Heart left ventricle (tissue), 16 donors: ENCODE measurements around the gene SLC25A21. TPM values are rescaled to one million over a fixed set of nuclear protein-coding genes. Genes with fewer than 3 reads are reported as not detected.
"Not testable (repeated sequence)": the region's sequence is repeated elsewhere in the genome, so short reads cannot be mapped to it uniquely, and the experiment has no call there.

ENCODE experiments used
- ATAC-seq, 4 donors: fragments of 200-7000 bp; cut with Tn5 transposase; one replicate each; pipeline ENCODE4 v1.9.1; 2020 to 2022; ENCODE audit warnings: moderate library complexity in 4 of 4, mild to moderate bottlenecking in 3 of 4, moderate number of reproducible peaks in 1 of 4
- DNase-seq, 5 donors: peaks; one replicate each; pipeline ENCODE4 v3.0.0-alpha.2; 2020
- H3K27ac ChIP-seq, 12 donors: fragments of 200-600 bp; sonication (generic) in 4 of 12; one replicate each; pipeline versions ENCODE4 v1.5.0 to v1.8.0; 2016 to 2022; ENCODE audit warnings: mild to moderate bottlenecking in 2 of 12
- H3K27me3 ChIP-seq, 9 donors: fragments of 200-600 bp; sonication (generic) in 2 of 9; one replicate each; pipeline versions ENCODE4 v1.5.1 to v1.8.0; 2016 to 2022; ENCODE audit warnings: mild to moderate bottlenecking in 3 of 9
- H3K36me3 ChIP-seq, 9 donors: fragments of 200-600 bp; sonication (generic) in 2 of 9; one replicate each; pipeline versions ENCODE4 v1.5.0 to v1.8.0; 2018 to 2022; ENCODE audit warnings: mild to moderate bottlenecking in 2 of 9
- H3K4me1 ChIP-seq, 12 donors: fragments of 200-600 bp; sonication (generic) in 4 of 12; one replicate each; pipeline versions ENCODE4 v1.5.0 to v1.8.0; 2016 to 2022; ENCODE audit warnings: mild to moderate bottlenecking in 3 of 12
- H3K4me3 ChIP-seq, 12 donors: fragments of 200-600 bp; sonication (generic) in 4 of 12; one replicate each; pipeline versions ENCODE4 v1.5.0 to v1.8.0; 2017 to 2022; ENCODE audit warnings: mild to moderate bottlenecking in 9 of 12, moderate library complexity in 4 of 12
- H3K9me3 ChIP-seq, 12 donors: fragments of 200-600 bp; sonication (generic) in 4 of 12; one replicate each; pipeline versions ENCODE4 v1.5.0 to v1.8.0; 2016 to 2022; ENCODE audit warnings: mild to moderate bottlenecking in 1 of 12
- POLR2A ChIP-seq, 2 donors: fragments of 450-650 bp; IDR thresholded peaks; one replicate each; pipeline ENCODE4 v1.6.1; 2017; ENCODE audit warnings: antibody characterized with exemption in 2 of 2, mild to moderate bottlenecking in 2 of 2, moderate library complexity in 2 of 2
- WGBS, 4 donors: extraction: QIAGEN DNeasy Blood & Tissue Kit in 2 of 4; methylation state at CpG; one replicate each; pipeline versions ENCODE4 v1.1.5 to v1.1.7; 2013 to 2018; 5-methylcytosine and 5-hydroxymethylcytosine counted together
- intact Hi-C, 10 donors: fragments of 100-400 bp; cut with DNase I; formaldehyde crosslinking; loops; one replicate each; pipeline versions ENCODE4 v1.11.1 to v1.14.2; 2022
- polyA plus RNA-seq, 2 donors: library from polyadenylated mRNA; stranded (reverse); fragments of 200-250 nt; gene quantifications; one replicate each; pipeline ENCODE4 v1.2.3, GENCODE V29; 2013
- total RNA-seq, 9 donors: library from RNA; depleted of rRNA in 2 of 9; stranded (reverse); fragments of >200 nt in 2 of 9; fragmentation: NEBNext Ultra II Directional in 3 of 9; extraction: Animal tissue kit (Norgen Biotek cat#: 25700) in 3 of 9; gene quantifications; one replicate each; pipeline versions ENCODE4 v1.1.0 to v1.2.4, GENCODE V29; 2016 to 2023
- TF ChIP-seq, protein P1 (sequence below), 12 donors: fragments of 200-600 bp; sonication (generic) in 4 of 12; IDR thresholded peaks; one replicate each; pipeline versions ENCODE4 v1.5.0 to v1.8.0; 2018 to 2022; ENCODE audit warnings: antibody characterized with exemption in 12 of 12, mild to moderate bottlenecking in 5 of 12
- donor health status: ischemic (EF 13 %, LVEDD 7.1; RV severe dilation, severe dysfunction).
- donor health status: healthy with polysubstance abuse.
- donor health status: DM: no; HTN: yes; CAD: no.
- donor health status: DM: no; HTN: no; CAD: no.
- donor health status: ischemic (EF 25% LVEDD 6.9; RV normal size, moderate dysfunction).
- donor health status: ischemic (EF 25% LVEDD 5.7; RV mildly dilated, moderate dysfunction).
- donor health status: healthy.
- donor health status: DM: yes; HTN: yes; CAD: no.
- donor health status: ischemic (EF 35%, LVEDD 5.7; RV mildly dilated, moderate dysfunction).
- donor health status: nonischemic (EF 11% LVEDD 7.7; RV severe dilation, severe dysfunction).
- donor health status: DM: yes; HTN: yes; CAD: no.
- donor health status: PGD.
- donor health status: ischemic (EF 29% LVEDD 5.4; RV normal size, mild dysfunction).
- donor health status: nonischemic (EF 23%, LVEDD 6.1; RV moderate dilation, normal function).

The SLC25A21 gene
- total and polyA plus RNA-seq, 11 donors = 0.12 to 1.6 (median 0.24) TPM; not detected in 1

DNA sequence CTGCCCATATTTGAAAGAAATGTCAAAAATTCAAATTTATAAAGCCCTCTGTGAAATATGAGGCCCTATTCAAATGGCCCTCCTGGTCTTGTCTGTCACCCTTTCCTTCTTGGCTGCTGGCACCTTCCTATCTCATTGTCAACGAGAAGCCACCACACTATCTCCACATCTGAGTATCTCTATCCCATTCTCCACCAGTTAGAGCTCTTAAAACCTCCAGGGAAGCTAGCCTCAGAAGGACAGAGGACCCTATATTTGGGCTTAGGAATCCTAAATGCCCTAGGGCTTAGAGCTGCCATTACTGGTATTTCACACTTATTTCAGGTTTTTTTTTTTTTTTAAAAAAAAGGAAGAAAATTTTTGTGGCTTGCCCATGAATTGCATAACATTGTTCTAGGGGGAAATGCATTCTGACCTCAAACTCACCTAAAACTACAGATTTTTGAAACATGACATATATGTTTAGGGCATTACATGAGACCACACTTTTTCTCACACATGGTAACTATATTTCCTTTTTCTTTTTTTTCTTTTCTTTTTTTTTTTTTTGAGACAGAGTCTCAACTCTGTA, 25.0 kb downstream of the SLC25A21 start:
- intact Hi-C loops = loop anchor here in 3 of 10 donors (10.0 kb wide), 3 partner anchors 203 to 503 kb away; no protein-coding TSS in a partner anchor

DNA sequence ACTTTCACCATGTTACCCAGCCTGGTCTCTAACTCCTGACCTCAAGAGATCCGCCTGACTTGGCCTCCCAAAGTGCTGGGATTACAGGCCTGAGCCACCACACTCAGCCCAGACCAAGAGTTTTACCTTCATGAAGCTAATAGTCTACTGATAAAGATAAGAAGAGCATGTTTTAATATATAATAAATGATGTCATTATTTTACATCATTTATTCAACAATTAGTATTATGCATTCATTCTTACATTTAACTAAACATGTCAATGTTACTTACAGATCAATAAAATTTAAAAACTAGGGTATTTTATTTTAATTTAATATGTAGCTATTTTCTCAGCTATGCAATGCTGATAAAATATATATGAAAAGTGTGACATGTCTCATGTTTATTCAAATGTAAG, 26.0 kb downstream of the SLC25A21 start:
- intact Hi-C loops = loop anchor here in 3 of 10 donors (10.0 kb wide), 3 partner anchors 202 to 502 kb away; no protein-coding TSS in a partner anchor
- not testable (repeated sequence) for H3K27me3 ChIP-seq, H3K4me1 ChIP-seq, H3K4me3 ChIP-seq, H3K27ac ChIP-seq, ATAC-seq, H3K36me3 ChIP-seq, DNase-seq, H3K9me3 ChIP-seq
- 84 to 94% (median 85%) methylated on average over 1 of the region's 1 CpG for WGBS, 4 donors

More for the DNA sequence above, 25.0 kb downstream of the SLC25A21 start:
- H3K9me3 ChIP-seq = no peaks in the 10 kb centered on the region
- no peaks in the 10 kb centered on the region for H3K4me1 ChIP-seq
- H3K27me3 ChIP-seq = no peaks in the 10 kb centered on the region
- 53 to 62% (median 58%) methylated on average over 1 of the region's 1 CpG for WGBS, 4 donors
- H3K4me3 ChIP-seq = no peak overlapping the region
- DNase-seq = no peak
- no peak overlapping the region for H3K27ac ChIP-seq
- TF ChIP-seq POLR2A (IDR thresholded peaks at IDR 0.05) = no peak
- TF ChIP-seq, protein P1, sequence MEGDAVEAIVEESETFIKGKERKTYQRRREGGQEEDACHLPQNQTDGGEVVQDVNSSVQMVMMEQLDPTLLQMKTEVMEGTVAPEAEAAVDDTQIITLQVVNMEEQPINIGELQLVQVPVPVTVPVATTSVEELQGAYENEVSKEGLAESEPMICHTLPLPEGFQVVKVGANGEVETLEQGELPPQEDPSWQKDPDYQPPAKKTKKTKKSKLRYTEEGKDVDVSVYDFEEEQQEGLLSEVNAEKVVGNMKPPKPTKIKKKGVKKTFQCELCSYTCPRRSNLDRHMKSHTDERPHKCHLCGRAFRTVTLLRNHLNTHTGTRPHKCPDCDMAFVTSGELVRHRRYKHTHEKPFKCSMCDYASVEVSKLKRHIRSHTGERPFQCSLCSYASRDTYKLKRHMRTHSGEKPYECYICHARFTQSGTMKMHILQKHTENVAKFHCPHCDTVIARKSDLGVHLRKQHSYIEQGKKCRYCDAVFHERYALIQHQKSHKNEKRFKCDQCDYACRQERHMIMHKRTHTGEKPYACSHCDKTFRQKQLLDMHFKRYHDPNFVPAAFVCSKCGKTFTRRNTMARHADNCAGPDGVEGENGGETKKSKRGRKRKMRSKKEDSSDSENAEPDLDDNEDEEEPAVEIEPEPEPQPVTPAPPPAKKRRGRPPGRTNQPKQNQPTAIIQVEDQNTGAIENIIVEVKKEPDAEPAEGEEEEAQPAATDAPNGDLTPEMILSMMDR (IDR thresholded peaks at IDR 0.05) = no peak
- H3K36me3 ChIP-seq = no peaks in the 10 kb centered on the region
- ATAC-seq = no peak

DNA sequence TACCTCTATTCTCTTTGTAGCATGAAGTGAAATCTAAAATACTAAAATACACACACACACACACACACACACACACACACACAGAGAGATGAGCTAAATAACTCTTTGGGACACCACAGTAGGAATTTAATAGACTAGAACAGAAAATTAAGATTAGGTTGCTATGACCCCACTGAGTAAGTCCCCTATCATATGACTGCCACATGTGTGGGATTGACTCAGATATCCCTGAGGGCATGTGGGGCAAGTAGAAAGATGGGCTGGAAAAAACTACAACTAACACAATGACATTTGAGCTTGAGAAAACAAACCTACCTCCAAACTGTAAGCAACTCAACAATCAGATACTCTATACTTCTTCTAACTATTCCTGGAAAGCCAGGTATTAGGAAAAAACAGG, 27.0 kb downstream of the SLC25A21 start:
- intact Hi-C loops = loop anchor here in 3 of 10 donors (10.0 kb wide), 3 partner anchors 201 to 501 kb away; no protein-coding TSS in a partner anchor
- TF ChIP-seq POLR2A (IDR thresholded peaks at IDR 0.05) = no peak
- TF ChIP-seq, protein P1 (IDR thresholded peaks at IDR 0.05) = no peak
- H3K4me3 ChIP-seq = no peak overlapping the region
- ATAC-seq = no peak
- H3K27ac ChIP-seq = no peak overlapping the region
- no peaks in the 10 kb centered on the region for H3K27me3 ChIP-seq
- H3K9me3 ChIP-seq = no peaks in the 10 kb centered on the region
- no peaks in the 10 kb centered on the region for H3K36me3 ChIP-seq
- no peaks in the 10 kb centered on the region for H3K4me1 ChIP-seq
- no peak for DNase-seq

DNA sequence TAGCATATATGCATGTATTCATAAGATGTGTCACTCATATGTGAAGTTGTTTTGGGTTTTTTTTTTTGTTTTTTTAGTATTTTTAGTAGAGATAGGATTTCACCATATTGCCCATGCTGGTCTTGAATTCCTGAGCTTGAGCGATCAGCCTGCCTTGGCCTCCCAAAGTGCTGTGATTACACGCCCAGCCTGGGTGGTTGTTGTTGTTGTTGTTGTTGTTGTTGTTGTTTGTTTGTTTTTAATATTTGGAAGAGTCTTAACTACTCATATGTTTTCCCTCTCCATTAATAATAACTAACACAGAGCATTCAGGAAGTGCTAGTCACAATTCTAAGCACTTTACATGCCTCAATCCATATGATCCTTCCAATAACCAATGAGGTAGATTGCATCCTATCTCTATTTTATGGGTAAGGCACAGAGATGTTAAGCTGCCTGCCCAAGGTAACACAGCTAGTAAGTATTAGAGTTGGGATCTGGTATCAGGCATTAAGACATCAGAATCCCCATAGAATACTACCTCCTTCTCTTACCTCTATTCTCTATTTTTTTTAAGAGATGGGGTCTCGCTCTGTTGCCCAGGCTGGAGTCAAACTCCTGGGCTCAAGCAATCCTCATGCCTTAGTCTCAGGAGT, 27.6 kb downstream of the SLC25A21 start:
- no peaks in the 10 kb centered on the region for H3K9me3 ChIP-seq
- H3K27ac ChIP-seq = no peak overlapping the region
- no peak for DNase-seq
- no peaks in the 10 kb centered on the region for H3K4me1 ChIP-seq
- no peak for ATAC-seq
- TF ChIP-seq POLR2A (IDR thresholded peaks at IDR 0.05) = no peak
- TF ChIP-seq, protein P1 (IDR thresholded peaks at IDR 0.05) = no peak
- H3K27me3 ChIP-seq = no peaks in the 10 kb centered on the region
- 87 to 93% (median 90%) methylated on average over 3 of the region's 3 CpGs for WGBS, 4 donors
- intact Hi-C loops = loop anchor here in 3 of 10 donors (10.0 kb wide), 3 partner anchors 200 to 500 kb away; no protein-coding TSS in a partner anchor
- H3K4me3 ChIP-seq = no peak overlapping the region
- H3K36me3 ChIP-seq = no peaks in the 10 kb centered on the region
